Heart left ventricle (tissue), 13 donors: ENCODE results near the gene DDX39B.

Experiments used
- POLR2A ChIP-seq, 2 donors: fragments of 450-650 bp; IDR thresholded peaks; one replicate each; pipeline ENCODE4 v1.6.1; 2017; ENCODE audit warnings: antibody characterized with exemption in 2 of 2, mild to moderate bottlenecking in 2 of 2, moderate library complexity in 2 of 2
- TF ChIP-seq, protein P1 (sequence below), 12 donors: fragments of 200-600 bp; sonication (generic) in 4 of 12; IDR thresholded peaks; one replicate each; pipeline versions ENCODE4 v1.5.0 to v1.8.0; 2018 to 2022; ENCODE audit warnings: antibody characterized with exemption in 12 of 12, mild to moderate bottlenecking in 5 of 12
- donor health status: ischemic (EF 13 %, LVEDD 7.1; RV severe dilation, severe dysfunction).
- donor health status: DM: no; HTN: yes; CAD: no.
- donor health status: DM: no; HTN: no; CAD: no.
- donor health status: ischemic (EF 25% LVEDD 6.9; RV normal size, moderate dysfunction).
- donor health status: ischemic (EF 25% LVEDD 5.7; RV mildly dilated, moderate dysfunction).
- donor health status: ischemic (EF 35%, LVEDD 5.7; RV mildly dilated, moderate dysfunction).
- donor health status: nonischemic (EF 11% LVEDD 7.7; RV severe dilation, severe dysfunction).
- donor health status: DM: yes; HTN: yes; CAD: no.
- donor health status: PGD.
- donor health status: ischemic (EF 29% LVEDD 5.4; RV normal size, mild dysfunction).
- donor health status: nonischemic (EF 23%, LVEDD 6.1; RV moderate dilation, normal function).

DNA sequence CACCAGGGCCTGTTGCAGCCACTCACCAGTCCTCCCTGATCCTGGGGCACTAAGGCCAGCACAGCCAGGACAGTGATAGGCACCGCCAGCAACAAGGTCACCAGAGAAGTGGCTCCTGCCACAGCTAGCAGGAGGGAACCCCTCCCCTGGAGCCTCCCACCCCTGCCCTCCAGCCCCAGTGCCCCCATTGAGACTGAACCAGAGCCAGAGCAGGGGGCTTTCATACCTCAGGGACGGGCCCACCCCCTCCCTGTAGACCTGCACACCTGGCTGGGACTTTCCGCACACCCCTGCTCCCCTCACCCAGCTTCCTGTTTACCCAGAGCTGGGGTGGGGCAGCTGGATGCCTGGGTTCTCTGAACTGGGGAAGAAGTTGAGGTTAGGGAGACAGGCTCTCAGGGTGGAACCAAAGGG, 40.4 kb upstream of the DDX39B start, which contains the start of gene LTB:
- TF ChIP-seq, protein P1, sequence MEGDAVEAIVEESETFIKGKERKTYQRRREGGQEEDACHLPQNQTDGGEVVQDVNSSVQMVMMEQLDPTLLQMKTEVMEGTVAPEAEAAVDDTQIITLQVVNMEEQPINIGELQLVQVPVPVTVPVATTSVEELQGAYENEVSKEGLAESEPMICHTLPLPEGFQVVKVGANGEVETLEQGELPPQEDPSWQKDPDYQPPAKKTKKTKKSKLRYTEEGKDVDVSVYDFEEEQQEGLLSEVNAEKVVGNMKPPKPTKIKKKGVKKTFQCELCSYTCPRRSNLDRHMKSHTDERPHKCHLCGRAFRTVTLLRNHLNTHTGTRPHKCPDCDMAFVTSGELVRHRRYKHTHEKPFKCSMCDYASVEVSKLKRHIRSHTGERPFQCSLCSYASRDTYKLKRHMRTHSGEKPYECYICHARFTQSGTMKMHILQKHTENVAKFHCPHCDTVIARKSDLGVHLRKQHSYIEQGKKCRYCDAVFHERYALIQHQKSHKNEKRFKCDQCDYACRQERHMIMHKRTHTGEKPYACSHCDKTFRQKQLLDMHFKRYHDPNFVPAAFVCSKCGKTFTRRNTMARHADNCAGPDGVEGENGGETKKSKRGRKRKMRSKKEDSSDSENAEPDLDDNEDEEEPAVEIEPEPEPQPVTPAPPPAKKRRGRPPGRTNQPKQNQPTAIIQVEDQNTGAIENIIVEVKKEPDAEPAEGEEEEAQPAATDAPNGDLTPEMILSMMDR (IDR thresholded peaks at IDR 0.05): no peak
- TF ChIP-seq POLR2A (IDR thresholded peaks at IDR 0.05): no peak
